Activated naive CD4-positive, alpha-beta T cell treated with anti-CD3 and anti-CD28 coated beads, Interleukin-2, amount 50 U/mL, for 24 hours (primary cell): Measurements from ENCODE around the gene ANGPTL2.
"Not testable (repeated sequence)": the region's sequence is repeated elsewhere in the genome, so short reads cannot be mapped to it uniquely, and the experiment has no call there.

Experiments used
- H3K27ac Mint-ChIP-seq: one replicate; pipeline ENCODE4 v1.8.0; 2021; ENCODE audit warnings: mild to moderate bottlenecking, mixed read lengths
- H3K27me3 Mint-ChIP-seq: one replicate; pipeline ENCODE4 v1.8.0; 2021; ENCODE audit warnings: mixed read lengths
- H3K36me3 Mint-ChIP-seq: one replicate; pipeline ENCODE4 v1.8.0; 2021; ENCODE audit warnings: mixed read lengths
- H3K4me1 Mint-ChIP-seq: one replicate; pipeline ENCODE4 v1.8.0; 2021; ENCODE audit warnings: mixed read lengths
- H3K4me3 Mint-ChIP-seq: one replicate; pipeline ENCODE4 v1.8.0; 2021; ENCODE audit warnings: mild to moderate bottlenecking, mixed read lengths
- H3K9me3 Mint-ChIP-seq: one replicate; pipeline ENCODE4 v1.8.0; 2021; ENCODE audit warnings: mixed read lengths

The ANGPTL2 gene

GRCh38 chr9:127161081-127161624 lies 38.7 kb upstream of the ANGPTL2 start:
- Mint-ChIP-seq H3K4me3 (no peak overlapping the region), H3K9me3 (no peaks in the 10 kb centered on the region), H3K27me3 (no peaks in the 10 kb centered on the region), H3K27ac (no peak overlapping the region), H3K4me1 (peaks cover 10% of the 10 kb centered on the region), H3K36me3 (no peaks in the 10 kb centered on the region)

GRCh38 chr9:127159949-127160610 lies 37.6 kb upstream of the ANGPTL2 start:
- H3K27me3 Mint-ChIP-seq, result no peaks in the 10 kb centered on the region
- no peaks in the 10 kb centered on the region for H3K9me3 Mint-ChIP-seq

GRCh38 chr9:127159325-127159801 lies 36.9 kb upstream of the ANGPTL2 start:
- Mint-ChIP-seq H3K4me1 (peaks cover 14% of the 10 kb centered on the region), H3K27ac (no peak overlapping the region), H3K36me3 (no peaks in the 10 kb centered on the region), H3K4me3 (no peak overlapping the region), H3K9me3 (no peaks in the 10 kb centered on the region), H3K27me3 (no peaks in the 10 kb centered on the region)

More at GRCh38 chr9:127159949-127160610, 37.6 kb upstream of the ANGPTL2 start:
- no peak overlapping the region for H3K4me3 Mint-ChIP-seq
- H3K4me1 Mint-ChIP-seq, result peaks cover 10% of the 10 kb centered on the region
- no peaks in the 10 kb centered on the region for H3K36me3 Mint-ChIP-seq
- no peak overlapping the region for H3K27ac Mint-ChIP-seq

GRCh38 chr9:127158786-127159324 lies 36.4 kb upstream of the ANGPTL2 start:
- no peak overlapping the region for H3K4me3 Mint-ChIP-seq
- no peaks in the 10 kb centered on the region for H3K27me3 Mint-ChIP-seq
- H3K36me3 Mint-ChIP-seq, result no peaks in the 10 kb centered on the region
- H3K27ac Mint-ChIP-seq, result no peak overlapping the region
- peaks cover 15% of the 10 kb centered on the region for H3K4me1 Mint-ChIP-seq
- no peaks in the 10 kb centered on the region for H3K9me3 Mint-ChIP-seq

- no peak overlapping the region for H3K27ac Mint-ChIP-seq
- no peaks in the 10 kb centered on the region for H3K9me3 Mint-ChIP-seq
- peaks cover 7% of the 10 kb centered on the region for H3K4me1 Mint-ChIP-seq
- no peaks in the 10 kb centered on the region for H3K27me3 Mint-ChIP-seq
- H3K4me3 Mint-ChIP-seq, result no peak overlapping the region
- H3K36me3 Mint-ChIP-seq, result no peaks in the 10 kb centered on the region
These were observed 33.0 kb upstream of the ANGPTL2 start for GRCh38 chr9:127155314-127155960.

- no peaks in the 10 kb centered on the region for H3K36me3 Mint-ChIP-seq
- H3K4me3 Mint-ChIP-seq, result no peak overlapping the region
- no peaks in the 10 kb centered on the region for H3K27me3 Mint-ChIP-seq
- peaks cover 7% of the 10 kb centered on the region for H3K4me1 Mint-ChIP-seq
- no peak overlapping the region for H3K27ac Mint-ChIP-seq
- H3K9me3 Mint-ChIP-seq, result no peaks in the 10 kb centered on the region
These were observed 32.2 kb upstream of the ANGPTL2 start for GRCh38 chr9:127154390-127155191.

- Mint-ChIP-seq H3K4me1 (peaks cover 7% of the 10 kb centered on the region), H3K9me3 (no peaks in the 10 kb centered on the region), H3K4me3 (no peak overlapping the region), H3K27ac (no peak overlapping the region), H3K27me3 (no peaks in the 10 kb centered on the region), H3K36me3 (no peaks in the 10 kb centered on the region)
These were observed 31.6 kb upstream of the ANGPTL2 start for GRCh38 chr9:127154003-127154389.

GRCh38 chr9:127153501-127153900 lies 31.1 kb upstream of the ANGPTL2 start:
- Mint-ChIP-seq H3K27me3 (no peaks in the 10 kb centered on the region), H3K4me3 (no peak overlapping the region), H3K4me1 (peaks cover 7% of the 10 kb centered on the region), H3K36me3 (no peaks in the 10 kb centered on the region), H3K9me3 (no peaks in the 10 kb centered on the region), H3K27ac (no peak overlapping the region)

- peaks cover 6% of the 10 kb centered on the region for H3K4me1 Mint-ChIP-seq
- no peaks in the 10 kb centered on the region for H3K36me3 Mint-ChIP-seq
- H3K27ac Mint-ChIP-seq, result no peak overlapping the region
- H3K4me3 Mint-ChIP-seq, result no peak overlapping the region
- H3K9me3 Mint-ChIP-seq, result no peaks in the 10 kb centered on the region
- H3K27me3 Mint-ChIP-seq, result no peaks in the 10 kb centered on the region
These were observed 27.3 kb upstream of the ANGPTL2 start for GRCh38 chr9:127149463-127150390.

- no peaks in the 10 kb centered on the region for H3K4me1 Mint-ChIP-seq
- no peaks in the 10 kb centered on the region for H3K36me3 Mint-ChIP-seq
- no peaks in the 10 kb centered on the region for H3K27me3 Mint-ChIP-seq
- H3K9me3 Mint-ChIP-seq, result no peaks in the 10 kb centered on the region
- no peak overlapping the region for H3K27ac Mint-ChIP-seq
- no peak overlapping the region for H3K4me3 Mint-ChIP-seq
These were observed 26.6 kb upstream of the ANGPTL2 start for GRCh38 chr9:127149010-127149409.

- Mint-ChIP-seq H3K9me3 (no peaks in the 10 kb centered on the region), H3K27me3 (no peaks in the 10 kb centered on the region)
These were observed 25.6 kb upstream of the ANGPTL2 start for GRCh38 chr9:127148014-127148413.

GRCh38 chr9:127147251-127147650 lies 24.8 kb upstream of the ANGPTL2 start:
- Mint-ChIP-seq H3K27ac (no peak overlapping the region), H3K27me3 (no peaks in the 10 kb centered on the region), H3K9me3 (no peaks in the 10 kb centered on the region), H3K36me3 (no peaks in the 10 kb centered on the region), H3K4me1 (no peaks in the 10 kb centered on the region), H3K4me3 (no peak overlapping the region)

More at GRCh38 chr9:127148014-127148413, 25.6 kb upstream of the ANGPTL2 start:
- Mint-ChIP-seq H3K4me1 (no peaks in the 10 kb centered on the region), H3K4me3 (no peak overlapping the region), H3K27ac (no peak overlapping the region), H3K36me3 (no peaks in the 10 kb centered on the region)

- not testable (repeated sequence) for H3K4me1 Mint-ChIP-seq, H3K27me3 Mint-ChIP-seq, H3K36me3 Mint-ChIP-seq, H3K4me3 Mint-ChIP-seq, H3K9me3 Mint-ChIP-seq, H3K27ac Mint-ChIP-seq
These were observed 24.4 kb upstream of the ANGPTL2 start for GRCh38 chr9:127146841-127147240.

GRCh38 chr9:127144670-127145445 lies 22.4 kb upstream of the ANGPTL2 start:
- no peak overlapping the region for H3K27ac Mint-ChIP-seq
- no peaks in the 10 kb centered on the region for H3K27me3 Mint-ChIP-seq
- H3K4me3 Mint-ChIP-seq, result no peak overlapping the region
- H3K9me3 Mint-ChIP-seq, result no peaks in the 10 kb centered on the region
- no peaks in the 10 kb centered on the region for H3K36me3 Mint-ChIP-seq
- H3K4me1 Mint-ChIP-seq, result no peaks in the 10 kb centered on the region
